ENCODE results near the gene NEK5. TPM values are rescaled to one million over a fixed set of nuclear protein-coding genes. Genes with fewer than 3 reads are reported as not detected.

The NEK5 gene
- total RNA-seq, 4 donors from 2014 or later: 0.12 to 0.35 (median 0.27) TPM; not detected in 1

DNA sequence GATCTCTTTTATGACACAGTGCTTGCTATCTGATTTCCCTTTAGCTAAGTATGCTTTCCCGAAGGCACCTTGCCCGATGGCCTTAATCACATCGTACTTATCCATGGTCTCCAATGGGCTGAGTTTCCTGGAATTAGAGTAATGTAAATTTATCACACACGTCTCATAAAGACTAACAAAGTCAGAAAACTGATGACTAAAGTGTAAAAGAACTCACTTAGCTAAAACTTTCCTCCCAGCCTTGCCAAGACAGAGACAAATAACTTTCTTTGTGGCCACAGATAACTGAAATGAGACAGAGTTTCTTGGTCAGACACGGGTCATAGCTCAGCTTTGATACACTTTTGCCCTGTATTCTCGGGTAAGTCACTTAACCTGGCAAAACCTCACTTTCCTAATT, 1.5 kb downstream of the NEK5 start:
- WGBS, 2 donors (ENCODE audit: low coverage in 1 of 2): 2 to 13% methylated on average over 5 to 6 of the region's 6 CpGs
- H3K4me1 ChIP-seq: peaks cover 0 to 26% (median 4%) of the 10 kb centered on the region in 3 donors
- no peak overlapping the region for H3K4me3 ChIP-seq
- H3K27me3 ChIP-seq: no peaks in the 10 kb centered on the region
- TF ChIP-seq, protein P1, sequence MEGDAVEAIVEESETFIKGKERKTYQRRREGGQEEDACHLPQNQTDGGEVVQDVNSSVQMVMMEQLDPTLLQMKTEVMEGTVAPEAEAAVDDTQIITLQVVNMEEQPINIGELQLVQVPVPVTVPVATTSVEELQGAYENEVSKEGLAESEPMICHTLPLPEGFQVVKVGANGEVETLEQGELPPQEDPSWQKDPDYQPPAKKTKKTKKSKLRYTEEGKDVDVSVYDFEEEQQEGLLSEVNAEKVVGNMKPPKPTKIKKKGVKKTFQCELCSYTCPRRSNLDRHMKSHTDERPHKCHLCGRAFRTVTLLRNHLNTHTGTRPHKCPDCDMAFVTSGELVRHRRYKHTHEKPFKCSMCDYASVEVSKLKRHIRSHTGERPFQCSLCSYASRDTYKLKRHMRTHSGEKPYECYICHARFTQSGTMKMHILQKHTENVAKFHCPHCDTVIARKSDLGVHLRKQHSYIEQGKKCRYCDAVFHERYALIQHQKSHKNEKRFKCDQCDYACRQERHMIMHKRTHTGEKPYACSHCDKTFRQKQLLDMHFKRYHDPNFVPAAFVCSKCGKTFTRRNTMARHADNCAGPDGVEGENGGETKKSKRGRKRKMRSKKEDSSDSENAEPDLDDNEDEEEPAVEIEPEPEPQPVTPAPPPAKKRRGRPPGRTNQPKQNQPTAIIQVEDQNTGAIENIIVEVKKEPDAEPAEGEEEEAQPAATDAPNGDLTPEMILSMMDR (IDR thresholded peaks at IDR 0.05): no peak
- peak; percentile 39 for TF ChIP-seq POLR2AphosphoS5 (IDR thresholded peaks at IDR 0.05)
- peak overlapping the region in 3 of 4 donors; percentile 29 to 63 (median 55) for H3K27ac ChIP-seq
- no peaks in the 10 kb centered on the region for H3K9me3 ChIP-seq
- peak; percentile 15 for ATAC-seq
- H3K36me3 ChIP-seq: peaks cover 0 to 18% of the 10 kb centered on the region in 2 donors

DNA sequence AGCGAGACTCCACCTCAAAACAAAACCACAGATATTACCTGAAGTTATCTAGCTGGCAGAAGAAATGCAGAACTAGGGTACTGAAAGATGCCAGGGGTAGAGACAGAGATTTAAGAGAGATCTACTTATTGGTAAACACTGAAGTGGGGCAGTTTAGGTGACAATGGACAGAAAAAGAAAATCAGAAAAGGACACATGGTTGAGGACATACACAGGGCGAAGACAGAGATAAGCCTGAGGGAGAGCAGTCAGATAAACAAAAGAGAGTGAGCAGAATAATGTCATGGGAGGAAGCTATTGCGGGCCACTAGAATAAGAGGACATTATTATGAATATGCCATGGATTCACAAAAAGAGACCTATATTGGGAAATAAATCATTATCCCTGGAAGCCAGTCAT, 3.3 kb downstream of the NEK5 start:
- peaks cover 0 to 26% (median 4%) of the 10 kb centered on the region in 3 donors for H3K4me1 ChIP-seq
- H3K9me3 ChIP-seq: no peaks in the 10 kb centered on the region
- no peak overlapping the region for H3K4me3 ChIP-seq
- TF ChIP-seq POLR2AphosphoS5 (IDR thresholded peaks at IDR 0.05): no peak
- no peak for TF ChIP-seq EP300 (IDR thresholded peaks at IDR 0.05)
- TF ChIP-seq POLR2A (IDR thresholded peaks at IDR 0.05): no peak
- TF ChIP-seq, protein P1 (IDR thresholded peaks at IDR 0.05): no peak
- no peak for ATAC-seq
- no peaks in the 10 kb centered on the region for H3K27me3 ChIP-seq
- 94 to 100% methylated on average over 1 to 2 of the region's 3 CpGs for WGBS, 2 donors (ENCODE audit: low coverage in 1 of 2)
- H3K36me3 ChIP-seq: no peaks in the 10 kb centered on the region
- no peak overlapping the region for H3K27ac ChIP-seq

DNA sequence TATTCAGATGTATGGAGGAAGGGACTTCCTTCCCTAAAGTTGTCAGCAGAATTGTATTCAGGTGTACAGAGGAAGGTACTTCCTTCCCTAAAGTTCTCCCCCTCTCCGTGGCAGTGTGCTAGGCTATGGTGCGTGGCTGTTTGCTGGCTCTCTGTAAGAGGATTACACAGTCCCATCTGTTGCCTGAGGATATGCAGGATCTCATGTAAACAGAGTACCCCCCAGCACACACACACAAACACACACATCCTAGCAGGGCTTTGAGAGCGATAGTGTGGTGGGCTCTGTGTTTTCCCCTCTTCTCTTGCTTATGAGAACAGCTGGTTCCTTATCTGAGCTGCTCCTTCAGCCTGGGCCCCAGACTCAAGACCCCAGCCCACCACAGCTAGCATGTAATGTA, 10.3 kb downstream of the NEK5 start:
- no peaks in the 10 kb centered on the region for H3K36me3 ChIP-seq
- TF ChIP-seq POLR2A (IDR thresholded peaks at IDR 0.05): no peak
- TF ChIP-seq, protein P1 (IDR thresholded peaks at IDR 0.05): no peak
- ATAC-seq: no peak
- H3K4me3 ChIP-seq: no peak overlapping the region
- no peak overlapping the region for H3K27ac ChIP-seq
- H3K9me3 ChIP-seq: no peaks in the 10 kb centered on the region
- H3K27me3 ChIP-seq: no peaks in the 10 kb centered on the region
- no peaks in the 10 kb centered on the region for H3K4me1 ChIP-seq
- 27 to 46% methylated on average over 3 of the region's 3 CpGs for WGBS, 2 donors (ENCODE audit: low coverage in 1 of 2)

DNA sequence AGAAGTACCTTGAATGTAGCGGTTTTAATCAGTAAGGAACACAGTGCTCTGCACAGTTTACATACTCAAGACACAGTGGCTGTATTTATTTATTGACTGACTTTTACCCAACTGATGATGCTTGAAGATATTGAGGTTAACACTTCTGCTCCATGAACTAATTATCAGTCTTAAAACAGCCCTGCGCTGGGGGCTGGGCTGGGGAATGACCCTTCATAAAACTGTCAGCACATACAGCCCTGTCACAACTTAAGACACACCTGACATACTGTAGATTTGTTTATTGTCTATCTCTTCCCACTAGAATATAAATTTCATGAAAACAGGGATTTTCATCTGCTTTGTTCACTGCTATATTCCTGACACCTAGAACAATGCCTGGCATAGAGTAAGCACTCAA, 10.8 kb downstream of the NEK5 start:
- H3K4me1 ChIP-seq: no peaks in the 10 kb centered on the region
- H3K36me3 ChIP-seq: no peaks in the 10 kb centered on the region
- no peaks in the 10 kb centered on the region for H3K27me3 ChIP-seq
- TF ChIP-seq POLR2AphosphoS5 (IDR thresholded peaks at IDR 0.05): no peak
- TF ChIP-seq, protein P1 (IDR thresholded peaks at IDR 0.05): no peak
- H3K27ac ChIP-seq: no peak overlapping the region
- no peak for ATAC-seq
- no peaks in the 10 kb centered on the region for H3K9me3 ChIP-seq
- no peak overlapping the region for H3K4me3 ChIP-seq
- 92 to 94% methylated on average over 2 of the region's 2 CpGs for WGBS, 2 donors (ENCODE audit: low coverage in 1 of 2)

DNA sequence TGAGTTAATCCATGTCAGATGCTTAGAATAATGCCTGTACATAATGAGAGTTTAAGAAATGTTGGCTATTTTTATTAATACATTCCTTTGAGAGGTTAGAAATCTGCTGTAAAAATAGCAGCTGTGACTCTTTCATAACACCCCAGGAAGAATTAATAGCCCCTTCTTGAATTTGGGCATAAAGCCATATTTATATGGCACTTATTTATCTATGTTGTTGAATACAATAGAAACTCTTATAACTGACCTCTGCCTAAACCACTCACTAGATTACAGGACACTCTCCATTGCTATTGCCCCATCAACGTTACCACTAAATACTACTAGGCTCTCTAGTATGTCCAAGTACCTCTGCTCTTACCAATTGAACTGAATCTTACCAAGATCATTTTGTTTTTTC, 16.3 kb downstream of the NEK5 start:
- 22 to 32% methylated on average over 1 of the region's 1 CpG for WGBS, 2 donors (ENCODE audit: low coverage in 1 of 2)
- ATAC-seq: no peak

More for the DNA sequence above, 16.3 kb downstream of the NEK5 start:
- Histone ChIP-seq H3K4me3 (no peak overlapping the region), H3K36me3 (no peaks in the 10 kb centered on the region), H3K27ac (no peak overlapping the region), H3K4me1 (no peaks in the 10 kb centered on the region), H3K27me3 (no peaks in the 10 kb centered on the region), H3K9me3 (no peaks in the 10 kb centered on the region)
- TF ChIP-seq EP300 (IDR thresholded peaks at IDR 0.05) (no peak), POLR2AphosphoS5 (IDR thresholded peaks at IDR 0.05) (no peak), POLR2A (IDR thresholded peaks at IDR 0.05) (no peak)
- TF ChIP-seq, protein P1 (IDR thresholded peaks at IDR 0.05): no peak
